HepG2 (cell line): ENCODE data around the gene NPB. TPM values are rescaled to one million over a fixed set of nuclear protein-coding genes. Genes with fewer than 3 reads are reported as not detected.

ENCODE experiments used
- AKAP8 ChIP-seq: sonication (generic); formaldehyde crosslinking; IDR thresholded peaks from 2 replicates; pipeline ENCODE4 v1.5.1; 2020; ENCODE audit warnings: mild to moderate bottlenecking, missing genetic modification reagents
- ARNTL ChIP-seq: sonication (generic); formaldehyde crosslinking; IDR thresholded peaks from 2 replicates; pipeline ENCODE4 v1.4.0; 2020; ENCODE audit warnings: mild to moderate bottlenecking, missing genetic modification reagents
- FOSL2 ChIP-seq: sonication (generic); formaldehyde crosslinking; IDR thresholded peaks from 2 replicates; pipeline ENCODE4 v1.4.0; 2020; ENCODE audit warnings: missing genetic modification reagents
- FOXM1 ChIP-seq: sonication (generic); formaldehyde crosslinking; IDR thresholded peaks from 2 replicates; pipeline ENCODE4 v1.5.0; 2020; ENCODE audit warnings: missing genetic modification reagents
- HNF4G ChIP-seq, 2 experiments: sonication (generic) in 1 of 2; formaldehyde crosslinking in 1 of 2; IDR thresholded peaks; 2 replicates each; pipeline versions ENCODE4 v1.4.0 to v1.6.1; 2011 to 2020; ENCODE audit warnings: borderline replicate concordance in 2 of 2, low read depth in 2 of 2, mild to moderate bottlenecking in 2 of 2, low read length in 1 of 2, missing genetic modification reagents in 1 of 2, moderate library complexity in 1 of 2
- NFIB ChIP-seq: sonication (generic); formaldehyde crosslinking; IDR thresholded peaks from 2 replicates; pipeline ENCODE4 v1.9.0; 2021; ENCODE audit warnings: missing genetic modification reagents, mild to moderate bottlenecking, borderline replicate concordance
- NRL ChIP-seq: sonication (generic); formaldehyde crosslinking; IDR thresholded peaks from 2 replicates; pipeline ENCODE4 v1.5.0; 2020; ENCODE audit warnings: missing genetic modification reagents, mild to moderate bottlenecking, moderate library complexity, borderline replicate concordance
- STAT5B ChIP-seq: sonication (generic); formaldehyde crosslinking; IDR thresholded peaks from 2 replicates; pipeline ENCODE4 v1.4.0; 2020; ENCODE audit warnings: missing genetic modification reagents
- SYNCRIP ChIP-seq: fragments of 200-400 bp; formaldehyde crosslinking; IDR thresholded peaks from 2 replicates; pipeline ENCODE4 v1.6.1; 2018; ENCODE audit warnings: mild to moderate bottlenecking, low read depth, low read length; ENCODE audit not compliant: insufficient read depth
- TAF15 ChIP-seq: fragments of 200-400 bp; formaldehyde crosslinking; IDR thresholded peaks from one replicate; pipeline ENCODE4 v1.6.1; 2018; ENCODE audit warnings: mild to moderate bottlenecking, low read depth, low read length; ENCODE audit not compliant: poor library complexity, severe bottlenecking
- ZFP37 ChIP-seq: sonication (generic); formaldehyde crosslinking; IDR thresholded peaks from 2 replicates; pipeline ENCODE4 v1.4.0; 2020; ENCODE audit warnings: missing genetic modification reagents, borderline replicate concordance
- ZFYVE20 ChIP-seq: sonication (generic); formaldehyde crosslinking; IDR thresholded peaks from 2 replicates; pipeline ENCODE4 v1.8.0; 2023; ENCODE audit warnings: low read depth, mild to moderate bottlenecking, moderate library complexity, missing genetic modification reagents, borderline replicate concordance
- ZNF10 ChIP-seq: sonication (generic); formaldehyde crosslinking; IDR thresholded peaks from 2 replicates; pipeline ENCODE4 v1.4.0; 2020; ENCODE audit warnings: mild to moderate bottlenecking, low read depth, missing genetic modification reagents, borderline replicate concordance
- ZNF75D ChIP-seq: sonication (generic); formaldehyde crosslinking; IDR thresholded peaks from 2 replicates; pipeline ENCODE4 v1.8.1; 2023; ENCODE audit warnings: missing genetic modification reagents, mild to moderate bottlenecking, borderline replicate concordance
- ZNF780A ChIP-seq: sonication (generic); formaldehyde crosslinking; IDR thresholded peaks from 2 replicates; pipeline ENCODE4 v1.8.0; 2022; ENCODE audit warnings: mild to moderate bottlenecking, missing genetic modification reagents, moderate library complexity
- ZSCAN25 ChIP-seq: sonication (generic); formaldehyde crosslinking; IDR thresholded peaks from 2 replicates; pipeline ENCODE4 v1.8.0; 2022; ENCODE audit warnings: mild to moderate bottlenecking, missing genetic modification reagents
- polyA plus RNA-seq, 8 experiments: library from polyadenylated mRNA; depleted of rRNA in 3 of 8; stranded (reverse) in 7 of 8; unstranded in 1 of 8; fragments of >200 nt; fragmentation: Illumina TruSeq in 4 of 8; extraction: Trizol in 4 of 8; gene quantifications; 2 replicates each; pipeline versions ENCODE4 v1.2.1 to v1.2.3, GENCODE V29; 2011 to 2016; ENCODE audit warnings: low read depth in 4 of 8, missing spikeins in 1 of 8, mixed read lengths in 1 of 8; ENCODE audit not compliant: insufficient read depth in 1 of 8
- total RNA-seq, 5 experiments: library from RNA; depleted of rRNA; stranded (reverse); fragments of >200 nt; fragmentation: Illumina TruSeq; extraction: Trizol; gene quantifications; 2 replicates each; pipeline ENCODE4 v1.2.3, GENCODE V29; 2016; ENCODE audit warnings: low read depth in 1 of 5
- TF ChIP-seq, protein P1 (sequence below): sonication (generic); formaldehyde crosslinking; IDR thresholded peaks from 2 replicates; pipeline ENCODE4 v1.4.0; 2020; ENCODE audit warnings: low read depth, mild to moderate bottlenecking, missing genetic modification reagents
- TF ChIP-seq, protein P2 (sequence below), 2 experiments: sonication (generic) in 1 of 2; formaldehyde crosslinking in 1 of 2; IDR thresholded peaks; 2 replicates each; pipeline versions ENCODE4 v1.4.0 to v1.6.1; 2016 to 2020; ENCODE audit warnings: borderline replicate concordance in 1 of 2, low read depth in 1 of 2, mild to moderate bottlenecking in 1 of 2, missing genetic modification reagents in 1 of 2
- TF ChIP-seq, protein P3 (sequence below): sonication (generic); formaldehyde crosslinking; IDR thresholded peaks from 2 replicates; pipeline ENCODE4 v1.4.0; 2020; ENCODE audit warnings: mild to moderate bottlenecking, missing genetic modification reagents
- TF ChIP-seq, protein P4 (sequence below): sonication (generic); formaldehyde crosslinking; IDR thresholded peaks from 2 replicates; pipeline ENCODE4 v1.4.0; 2020; ENCODE audit warnings: mild to moderate bottlenecking, missing genetic modification reagents
- TF ChIP-seq, protein P5 (sequence below): fragments of 450-650 bp; IDR thresholded peaks from 2 replicates; pipeline ENCODE4 v1.6.1; 2016

NPB gene
- total and polyA plus RNA-seq, 2 of the 13 experiments (the other 11 are each of a cell fraction or from before 2014, with no cell fraction given): 0.11 to 0.93 TPM

DNA sequence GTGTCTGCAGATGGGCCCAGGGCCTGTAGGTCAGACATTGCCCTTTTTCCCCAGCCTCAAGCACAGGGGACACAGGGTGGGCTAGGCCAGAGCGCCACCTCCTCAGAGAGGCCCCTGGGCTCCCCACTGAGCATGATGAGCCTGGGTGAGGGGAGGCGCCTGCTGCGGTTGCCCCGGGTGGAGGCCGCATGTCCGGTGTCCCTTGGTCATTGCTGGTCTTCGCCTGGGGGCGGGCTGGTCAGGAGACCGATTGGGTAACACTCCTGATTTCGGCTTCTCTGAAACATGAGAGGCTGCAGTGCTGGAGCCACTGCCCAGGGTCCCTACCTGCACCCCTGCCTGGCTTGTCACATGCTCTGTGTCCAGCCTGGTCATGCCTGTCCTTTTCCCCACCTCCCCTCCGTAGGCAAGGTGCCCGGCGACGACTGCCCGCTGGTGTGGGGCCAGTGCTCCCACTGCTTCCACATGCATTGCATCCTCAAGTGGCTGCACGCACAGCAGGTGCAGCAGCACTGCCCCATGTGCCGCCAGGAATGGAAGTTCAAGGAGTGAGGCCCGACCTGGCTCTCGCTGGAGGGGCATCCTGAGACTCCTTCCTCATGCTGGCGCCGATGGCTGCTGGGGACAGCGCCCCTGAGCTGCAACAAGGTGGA lies 2.4 kb upstream of the NPB start (continued):
- TF ChIP-seq, protein P1, sequence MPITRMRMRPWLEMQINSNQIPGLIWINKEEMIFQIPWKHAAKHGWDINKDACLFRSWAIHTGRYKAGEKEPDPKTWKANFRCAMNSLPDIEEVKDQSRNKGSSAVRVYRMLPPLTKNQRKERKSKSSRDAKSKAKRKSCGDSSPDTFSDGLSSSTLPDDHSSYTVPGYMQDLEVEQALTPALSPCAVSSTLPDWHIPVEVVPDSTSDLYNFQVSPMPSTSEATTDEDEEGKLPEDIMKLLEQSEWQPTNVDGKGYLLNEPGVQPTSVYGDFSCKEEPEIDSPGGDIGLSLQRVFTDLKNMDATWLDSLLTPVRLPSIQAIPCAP (CRISPR knock-in tag): no peak
- TF ChIP-seq ZFYVE20 (CRISPR knock-in tag): no peak
- TF ChIP-seq SYNCRIP: no peak
- TF ChIP-seq, protein P2, sequence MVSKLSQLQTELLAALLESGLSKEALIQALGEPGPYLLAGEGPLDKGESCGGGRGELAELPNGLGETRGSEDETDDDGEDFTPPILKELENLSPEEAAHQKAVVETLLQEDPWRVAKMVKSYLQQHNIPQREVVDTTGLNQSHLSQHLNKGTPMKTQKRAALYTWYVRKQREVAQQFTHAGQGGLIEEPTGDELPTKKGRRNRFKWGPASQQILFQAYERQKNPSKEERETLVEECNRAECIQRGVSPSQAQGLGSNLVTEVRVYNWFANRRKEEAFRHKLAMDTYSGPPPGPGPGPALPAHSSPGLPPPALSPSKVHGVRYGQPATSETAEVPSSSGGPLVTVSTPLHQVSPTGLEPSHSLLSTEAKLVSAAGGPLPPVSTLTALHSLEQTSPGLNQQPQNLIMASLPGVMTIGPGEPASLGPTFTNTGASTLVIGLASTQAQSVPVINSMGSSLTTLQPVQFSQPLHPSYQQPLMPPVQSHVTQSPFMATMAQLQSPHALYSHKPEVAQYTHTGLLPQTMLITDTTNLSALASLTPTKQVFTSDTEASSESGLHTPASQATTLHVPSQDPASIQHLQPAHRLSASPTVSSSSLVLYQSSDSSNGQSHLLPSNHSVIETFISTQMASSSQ (IDR thresholded peaks at IDR 0.05; ENCODE audit: low read depth): no peak
- TF ChIP-seq, protein P2 (CRISPR knock-in tag; IDR thresholded peaks at IDR 0.05; ENCODE audit: borderline replicate concordance): 0 out of 2 replicates have a peak, but pooled peaks have one; percentile 6
- TF ChIP-seq NRL (CRISPR knock-in tag): no peak
- TF ChIP-seq FOSL2 (CRISPR knock-in tag): no peak
- peak; percentile 24; the same call in 1 of the 2 replicates for TF ChIP-seq NFIB (CRISPR knock-in tag)
- no peak for TF ChIP-seq ZSCAN25 (CRISPR knock-in tag)
- no peak for TF ChIP-seq STAT5B (CRISPR knock-in tag)
- no peak for TF ChIP-seq AKAP8
- TF ChIP-seq, protein P3, sequence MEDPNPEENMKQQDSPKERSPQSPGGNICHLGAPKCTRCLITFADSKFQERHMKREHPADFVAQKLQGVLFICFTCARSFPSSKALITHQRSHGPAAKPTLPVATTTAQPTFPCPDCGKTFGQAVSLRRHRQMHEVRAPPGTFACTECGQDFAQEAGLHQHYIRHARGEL (CRISPR knock-in tag): no peak
- TF ChIP-seq HNF4G (IDR thresholded peaks at IDR 0.05; ENCODE audit: borderline replicate concordance, low read depth, low read length): no peak
- no peak for TF ChIP-seq HNF4G (CRISPR knock-in tag; IDR thresholded peaks at IDR 0.05; ENCODE audit: borderline replicate concordance, low read depth)
- TF ChIP-seq, protein P4, sequence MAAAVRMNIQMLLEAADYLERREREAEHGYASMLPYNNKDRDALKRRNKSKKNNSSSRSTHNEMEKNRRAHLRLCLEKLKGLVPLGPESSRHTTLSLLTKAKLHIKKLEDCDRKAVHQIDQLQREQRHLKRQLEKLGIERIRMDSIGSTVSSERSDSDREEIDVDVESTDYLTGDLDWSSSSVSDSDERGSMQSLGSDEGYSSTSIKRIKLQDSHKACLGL (CRISPR knock-in tag): no peak
- no peak for TF ChIP-seq ZFP37 (CRISPR knock-in tag)
- no peak for TF ChIP-seq FOXM1 (CRISPR knock-in tag)
- TF ChIP-seq ZNF780A (CRISPR knock-in tag): no peak
- no peak for TF ChIP-seq ARNTL
- TF ChIP-seq ZNF10 (CRISPR knock-in tag): no peak
- no peak for TF ChIP-seq ZNF75D (CRISPR knock-in tag)
- TF ChIP-seq TAF15: peak; percentile 20
- TF ChIP-seq, protein P5, sequence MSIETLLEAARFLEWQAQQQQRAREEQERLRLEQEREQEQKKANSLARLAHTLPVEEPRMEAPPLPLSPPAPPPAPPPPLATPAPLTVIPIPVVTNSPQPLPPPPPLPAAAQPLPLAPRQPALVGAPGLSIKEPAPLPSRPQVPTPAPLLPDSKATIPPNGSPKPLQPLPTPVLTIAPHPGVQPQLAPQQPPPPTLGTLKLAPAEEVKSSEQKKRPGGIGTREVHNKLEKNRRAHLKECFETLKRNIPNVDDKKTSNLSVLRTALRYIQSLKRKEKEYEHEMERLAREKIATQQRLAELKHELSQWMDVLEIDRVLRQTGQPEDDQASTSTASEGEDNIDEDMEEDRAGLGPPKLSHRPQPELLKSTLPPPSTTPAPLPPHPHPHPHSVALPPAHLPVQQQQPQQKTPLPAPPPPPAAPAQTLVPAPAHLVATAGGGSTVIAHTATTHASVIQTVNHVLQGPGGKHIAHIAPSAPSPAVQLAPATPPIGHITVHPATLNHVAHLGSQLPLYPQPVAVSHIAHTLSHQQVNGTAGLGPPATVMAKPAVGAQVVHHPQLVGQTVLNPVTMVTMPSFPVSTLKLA: 0 out of 2 replicates have a peak, but pooled peaks have one; percentile 20
